GM21576 (cell line): ENCODE data around the gene FAIM2.
A peak's percentile ranks its signal among the peaks of the same experiment; 100 is the strongest.

Experiments
- ATAC-seq: cut with Tn5 transposase; IDR thresholded peaks from one replicate; pipeline ENCODE4 v1.9.1; 2021; ENCODE audit warnings: mild to moderate bottlenecking, moderate library complexity; ENCODE audit not compliant: unreplicated experiment

The FAIM2 gene

GRCh38 chr12:49828133-49829091, 75.3 kb downstream of the FAIM2 start, which contains the start of gene NCKAP5L:
TSS of gene NCKAP5L (minus strand) at chr12:49828413. CDS start at chr12:49804044, 24,369 bp downstream.
- ATAC-seq = peak; percentile 91

DNA sequence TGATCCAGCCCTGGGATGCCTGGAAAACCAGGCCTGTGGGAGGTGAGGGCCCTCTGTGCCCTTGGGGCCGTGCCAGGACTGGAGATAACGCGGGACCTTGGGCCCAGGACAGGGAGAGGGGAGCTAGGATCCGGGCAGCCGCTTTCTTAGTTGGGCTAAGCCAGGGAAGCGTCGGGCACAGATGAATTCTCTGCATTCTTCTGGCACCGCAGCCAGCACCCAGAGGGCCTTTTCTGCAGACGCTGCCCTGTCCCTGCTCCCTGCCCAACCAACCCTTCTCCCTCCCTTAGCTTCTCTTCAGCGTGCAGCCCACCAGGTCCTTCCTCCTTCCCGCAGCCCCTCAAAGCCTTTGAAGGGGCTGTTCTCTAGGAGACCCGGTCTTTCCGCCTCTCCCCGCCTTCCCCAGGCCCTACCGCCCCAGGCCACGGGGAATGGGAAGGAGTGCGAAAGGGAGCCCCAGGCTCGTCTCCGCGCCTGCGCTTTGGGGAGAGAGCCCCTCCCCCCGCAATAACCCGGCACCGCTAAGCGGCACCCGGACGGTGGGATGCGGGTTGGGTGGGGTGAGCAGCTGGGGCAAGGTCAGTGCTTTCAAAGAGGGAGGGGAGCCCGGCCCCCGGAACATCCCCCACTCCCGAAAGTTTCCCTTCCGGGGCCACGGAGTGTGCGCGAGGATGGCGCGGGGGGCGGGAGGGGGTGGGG, 76.2 kb downstream of the FAIM2 start:
- ATAC-seq = no peak

- no peak for ATAC-seq
Observed at GRCh38 chr12:49827051-49827400, 76.7 kb downstream of the FAIM2 start.

DNA sequence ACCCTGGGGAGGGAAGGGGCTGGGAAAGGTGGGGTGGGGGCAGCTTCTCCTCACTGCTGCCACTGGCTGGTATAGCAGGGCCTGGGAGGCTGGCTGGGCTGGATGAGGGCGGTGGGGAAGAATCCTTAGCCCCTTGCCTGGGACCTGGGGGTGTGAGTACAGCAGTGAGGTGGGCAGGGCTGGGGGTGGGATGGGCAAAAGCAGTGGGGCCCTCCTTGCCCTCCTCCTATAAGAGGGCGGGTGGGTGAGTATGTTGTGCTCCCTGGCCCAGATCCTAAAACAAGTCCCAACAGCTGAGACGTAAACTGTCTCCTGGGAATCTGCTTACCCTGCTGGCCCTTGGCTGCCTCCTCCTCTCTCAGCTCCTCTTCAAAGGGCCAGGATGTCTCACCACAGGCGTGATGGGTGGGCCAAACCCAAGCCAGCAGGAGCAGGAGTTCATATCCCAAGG, 77.7 kb downstream of the FAIM2 start:
- no peak for ATAC-seq

GRCh38 chr12:49825360-49825970, 78.2 kb downstream of the FAIM2 start:
- no peak for ATAC-seq

DNA sequence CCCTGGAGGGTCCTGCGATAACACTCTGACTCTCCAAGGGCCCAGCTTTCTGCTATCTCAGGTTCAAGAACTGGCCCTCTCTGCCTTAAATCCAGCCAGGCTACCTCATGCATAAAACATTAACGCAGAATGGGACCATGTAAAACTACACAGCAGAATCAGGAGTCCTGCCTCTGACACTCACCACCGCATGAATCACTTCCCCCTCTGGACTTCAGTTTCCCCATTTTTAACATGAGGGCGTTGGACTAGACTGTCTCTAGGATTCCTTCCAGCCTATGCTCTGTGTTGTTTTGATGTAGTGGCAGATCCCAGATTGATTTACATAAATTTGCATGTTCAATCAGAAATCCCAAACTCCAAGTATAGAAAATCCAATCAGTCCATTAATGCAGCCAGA, 78.8 kb downstream of the FAIM2 start:
- no peak for ATAC-seq

DNA sequence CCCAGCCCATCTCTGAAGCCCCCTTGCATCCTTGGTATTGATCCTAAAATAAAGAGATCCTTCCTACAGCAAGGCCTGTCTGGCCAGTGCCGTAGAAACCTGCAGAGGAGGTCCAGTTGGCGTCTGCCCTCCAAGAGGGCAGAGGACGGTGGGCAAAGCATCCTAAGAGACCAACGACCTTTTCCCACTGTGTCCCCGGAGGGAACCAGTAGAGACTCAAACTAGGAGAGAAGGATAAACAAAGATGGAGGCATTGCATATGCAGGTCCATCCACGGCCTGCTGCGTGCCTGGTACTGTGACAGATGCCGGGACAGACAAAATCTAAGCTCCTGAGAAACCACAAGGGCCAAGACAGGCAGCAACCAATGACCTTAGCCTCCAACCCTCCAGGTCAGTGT, 79.3 kb downstream of the FAIM2 start:
- ATAC-seq = no peak

GRCh38 chr12:49823951-49824350, 79.7 kb downstream of the FAIM2 start:
- ATAC-seq = no peak

DNA sequence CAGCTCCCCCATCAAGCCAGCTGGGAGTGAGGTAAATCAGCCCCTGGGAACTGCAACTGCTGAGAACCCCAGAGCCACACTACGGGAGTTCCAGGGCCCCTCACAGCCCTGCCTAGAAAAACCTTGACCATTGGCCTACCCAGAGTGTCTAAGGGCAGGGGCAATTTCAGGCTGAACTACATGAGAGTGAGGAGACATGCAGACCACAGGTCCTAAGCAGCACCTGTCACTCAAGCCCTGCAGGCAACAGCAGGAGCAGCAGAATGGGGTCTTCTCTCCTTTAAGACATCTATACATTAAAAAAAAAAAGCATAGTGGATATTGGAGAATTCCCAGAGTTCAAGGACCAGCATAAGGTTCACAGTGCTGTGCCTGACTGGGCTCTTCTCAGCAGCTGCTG, 80.3 kb downstream of the FAIM2 start:
- ATAC-seq = no peak

DNA sequence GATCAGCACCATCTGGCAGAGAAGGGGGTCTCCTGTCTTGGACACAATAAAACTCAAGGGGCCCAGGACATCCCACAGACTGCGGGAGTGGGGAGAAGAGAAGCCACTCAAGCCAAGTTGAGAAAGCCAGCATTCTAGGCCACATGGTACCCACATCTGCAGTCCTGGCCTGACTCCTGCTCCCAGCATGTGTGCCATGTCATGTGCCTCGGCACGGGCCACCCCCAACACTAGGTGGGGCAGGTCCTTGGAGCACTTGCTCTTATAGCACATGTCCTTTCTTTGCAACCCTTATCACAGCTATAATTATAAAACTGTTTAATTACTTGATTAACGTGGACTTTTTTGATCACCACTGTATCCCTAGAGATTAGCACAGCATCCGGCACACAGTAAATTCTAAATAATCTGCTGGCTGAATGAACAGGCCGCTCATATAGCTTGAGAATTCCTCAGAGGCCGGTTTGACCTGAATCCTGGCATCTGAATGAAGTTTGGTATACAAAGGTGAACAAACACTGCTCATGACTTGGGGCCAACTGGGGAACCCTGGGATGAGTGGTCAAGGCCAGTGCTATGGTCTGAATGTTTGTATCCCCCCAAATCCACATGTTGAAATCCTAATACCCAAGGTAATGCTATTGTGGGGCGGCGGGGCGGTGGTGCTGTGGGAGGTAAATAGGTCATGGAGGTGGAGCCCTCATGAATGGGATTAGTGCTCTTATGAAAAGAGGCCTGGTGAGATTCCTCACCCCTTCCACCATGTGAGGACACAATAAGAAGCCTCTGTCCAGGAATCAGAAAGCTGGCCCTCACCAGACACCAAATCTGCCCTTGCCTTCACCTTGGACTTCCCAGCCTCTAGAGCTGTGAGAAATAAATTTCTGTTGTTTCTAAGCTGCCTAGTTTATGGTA, 82.1 kb downstream of the FAIM2 start:
- no peak for ATAC-seq

GRCh38 chr12:49819786-49820185, 83.9 kb downstream of the FAIM2 start:
- ATAC-seq = no peak

- no peak for ATAC-seq
Observed at GRCh38 chr12:49818241-49818895, 85.3 kb downstream of the FAIM2 start.
